Panc1 (cell line): Measurements from ENCODE around the gene NCAPD2. TPM values are rescaled to one million over a fixed set of nuclear protein-coding genes. Genes with fewer than 3 reads are reported as not detected.
A peak's percentile ranks its signal among the peaks of the same experiment; 100 is the strongest.

Experiments used
- ATAC-seq: fragments of 200-7000 bp; cut with Tn5 transposase; 2 replicates; pipeline ENCODE4 v1.9.1; 2020; ENCODE audit warnings: mild to moderate bottlenecking, moderate library complexity
- BruUV-seq: library from RNA; stranded (reverse); fragments of 400-500 nt; replicated peaks from 2 replicates; lab custom pipeline; 2021; lab: Mats Ljungman, UMichigan
- CTCF ChIA-PET: fragments of 300-600 bp; sonication (Branson Sonifier 250); formaldehyde crosslinking; loops from one replicate; lab custom pipeline; 2022; ENCODE audit warnings: antibody characterized with exemption; lab: Charles Lee
- POLR2A ChIA-PET: fragments of 300-600 bp; sonication (Branson Sonifier 250); formaldehyde crosslinking; loops from one replicate; lab custom pipeline; 2022; ENCODE audit warnings: antibody characterized with exemption; lab: Charles Lee
- DNase-seq: peaks from one replicate; pipeline ENCODE4 v3.0.0-alpha.2; 2010; ENCODE audit warnings: low read depth, low spot score
- H3K27ac ChIP-seq: 2 replicates; pipeline ENCODE4 v1.5.1; 2011; ENCODE audit warnings: mild to moderate bottlenecking, low read length, inconsistent platforms
- H3K27me3 ChIP-seq: fragments of 200-500 bp; sonication (Bioruptor generic); 2 replicates; pipeline ENCODE4 v1.6.0; 2014; ENCODE audit warnings: low read length, inconsistent platforms; ENCODE audit not compliant: control insufficient read depth, insufficient read depth
- H3K36me3 ChIP-seq: fragments of 200-500 bp; sonication (Bioruptor generic); 2 replicates; pipeline ENCODE4 v1.5.1; 2014; ENCODE audit warnings: inconsistent platforms, mild to moderate bottlenecking, low read length, moderate library complexity; ENCODE audit not compliant: control insufficient read depth, insufficient read depth
- H3K4me1 ChIP-seq: 2 replicates; pipeline ENCODE4 v1.5.1; 2011; ENCODE audit warnings: inconsistent platforms, mild to moderate bottlenecking, low read length, moderate library complexity; ENCODE audit not compliant: control insufficient read depth, insufficient read depth
- H3K4me3 ChIP-seq, 2 experiments: 2 replicates each; pipeline ENCODE4 v1.5.1; 2011 to 2012; ENCODE audit warnings: low read depth in 2 of 2, low read length in 2 of 2, mild to moderate bottlenecking in 2 of 2, inconsistent platforms in 1 of 2, moderate library complexity in 1 of 2
- H3K9me3 ChIP-seq: fragments of 200-500 bp; sonication (Bioruptor generic); 2 replicates; pipeline ENCODE4 v1.5.1; 2014; ENCODE audit warnings: low read depth, mild to moderate bottlenecking, inconsistent platforms, low read length, moderate library complexity; ENCODE audit not compliant: control insufficient read depth, insufficient read depth
- POLR2AphosphoS5 ChIP-seq: IDR thresholded peaks from 2 replicates; pipeline ENCODE4 v1.6.1; 2012; ENCODE audit warnings: mild to moderate bottlenecking, low read depth, low read length, moderate library complexity
- REST ChIP-seq, 2 experiments: IDR thresholded peaks; 2 replicates each; pipeline ENCODE4 v1.6.1; 2011 to 2012; ENCODE audit warnings: low read depth in 2 of 2, control low read depth in 1 of 2, low read length in 1 of 2, mild to moderate bottlenecking in 1 of 2, moderate library complexity in 1 of 2; ENCODE audit not compliant: insufficient read depth in 1 of 2
- SIN3A ChIP-seq: IDR thresholded peaks from 2 replicates; pipeline ENCODE4 v1.6.1; 2012; ENCODE audit warnings: low read depth, mild to moderate bottlenecking, low read length, moderate library complexity, borderline replicate concordance; ENCODE audit not compliant: insufficient read depth
- TCF7L2 ChIP-seq: IDR thresholded peaks from 2 replicates; pipeline ENCODE4 v1.6.1; 2011; ENCODE audit warnings: mild to moderate bottlenecking, low read depth, low read length, inconsistent platforms
- in situ Hi-C: cut with HindIII; loops from 2 replicates; pipeline ENCODE4 v1.10.0; 2016; ENCODE audit warnings: low sequenced_read_pairs, low pct_unique_long_range_greater_than_20kb
- intact Hi-C: fragments of 100-400 bp; cut with micrococcal nuclease; formaldehyde crosslinking; loops from one replicate; pipeline ENCODE4 v1.10.0; 2022; ENCODE audit not compliant: unreplicated experiment
- total RNA-seq: library from RNA; stranded (reverse); gene quantifications from one replicate; pipeline ENCODE4 v1.2.1, GENCODE V29; 2021; ENCODE audit not compliant: unreplicated experiment
- TF ChIP-seq, protein P1 (sequence below): fragments of 450-650 bp; IDR thresholded peaks from 2 replicates; pipeline ENCODE4 v1.5.1; 2017; ENCODE audit warnings: mild to moderate bottlenecking

The NCAPD2 gene
- total RNA-seq, 1 experiment from 2014 or later: 80.3 TPM

GRCh38 chr12:6547987-6548386 is 54.1 kb downstream of the NCAPD2 start:
- Histone ChIP-seq H3K4me1 (no peaks in the 10 kb centered on the region), H3K9me3 (no peaks in the 10 kb centered on the region), H3K27me3 (no peaks in the 10 kb centered on the region), H3K4me3 (no peak overlapping the region), H3K36me3 (no peaks in the 10 kb centered on the region), H3K27ac (no peak overlapping the region)
- POLR2A ChIA-PET: interaction anchor here (0.6 kb wide), 1 partner anchor 36 kb away, joined by 7 read pairs; no protein-coding TSS in a partner anchor
- TF ChIP-seq POLR2AphosphoS5: no peak
- TF ChIP-seq, protein P1, sequence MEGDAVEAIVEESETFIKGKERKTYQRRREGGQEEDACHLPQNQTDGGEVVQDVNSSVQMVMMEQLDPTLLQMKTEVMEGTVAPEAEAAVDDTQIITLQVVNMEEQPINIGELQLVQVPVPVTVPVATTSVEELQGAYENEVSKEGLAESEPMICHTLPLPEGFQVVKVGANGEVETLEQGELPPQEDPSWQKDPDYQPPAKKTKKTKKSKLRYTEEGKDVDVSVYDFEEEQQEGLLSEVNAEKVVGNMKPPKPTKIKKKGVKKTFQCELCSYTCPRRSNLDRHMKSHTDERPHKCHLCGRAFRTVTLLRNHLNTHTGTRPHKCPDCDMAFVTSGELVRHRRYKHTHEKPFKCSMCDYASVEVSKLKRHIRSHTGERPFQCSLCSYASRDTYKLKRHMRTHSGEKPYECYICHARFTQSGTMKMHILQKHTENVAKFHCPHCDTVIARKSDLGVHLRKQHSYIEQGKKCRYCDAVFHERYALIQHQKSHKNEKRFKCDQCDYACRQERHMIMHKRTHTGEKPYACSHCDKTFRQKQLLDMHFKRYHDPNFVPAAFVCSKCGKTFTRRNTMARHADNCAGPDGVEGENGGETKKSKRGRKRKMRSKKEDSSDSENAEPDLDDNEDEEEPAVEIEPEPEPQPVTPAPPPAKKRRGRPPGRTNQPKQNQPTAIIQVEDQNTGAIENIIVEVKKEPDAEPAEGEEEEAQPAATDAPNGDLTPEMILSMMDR: no peak
- no peak for DNase-seq
- in situ Hi-C loops: no loop called here
- 0 out of 2 replicates have a peak, but pooled peaks have one; percentile 36 for ATAC-seq
- BruUV-seq: no TSS peak
- CTCF ChIA-PET: no interaction called here
- intact Hi-C loops: no loop called here

DNA sequence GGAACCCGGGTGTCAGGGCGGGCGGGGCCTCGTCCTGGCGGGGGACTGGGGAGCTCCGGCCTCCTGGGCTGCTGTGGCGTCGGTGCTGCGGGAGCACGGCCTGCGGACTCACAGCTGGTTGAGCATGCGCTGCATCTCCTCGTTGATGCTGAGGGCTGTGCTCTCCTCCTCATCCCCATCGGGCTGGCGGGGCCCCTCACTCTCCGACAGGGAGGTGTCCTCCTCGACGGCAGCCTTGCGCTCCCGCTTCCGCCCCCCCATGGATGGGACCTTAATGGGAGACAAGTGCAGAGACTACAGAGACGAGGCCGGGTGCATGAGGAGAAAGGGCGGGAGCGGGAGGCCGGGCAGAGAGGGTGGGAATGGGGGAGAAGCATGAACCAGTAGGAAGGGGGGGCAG is 54.7 kb downstream of the NCAPD2 start:
- in situ Hi-C loops (no loop called here), intact Hi-C loops (no loop called here)
- Histone ChIP-seq H3K27me3 (no peaks in the 10 kb centered on the region), H3K36me3 (no peaks in the 10 kb centered on the region), H3K4me1 (no peaks in the 10 kb centered on the region), H3K27ac (no peak overlapping the region), H3K9me3 (no peaks in the 10 kb centered on the region), H3K4me3 (no peak overlapping the region)
- POLR2A ChIA-PET: no interaction called here
- BruUV-seq: no TSS peak
- TF ChIP-seq TCF7L2 (no peak), POLR2AphosphoS5 (no peak), REST (IDR thresholded peaks at IDR 0.05; ENCODE audit: insufficient read depth in 1 of 2, low read depth in 2 of 2, low read length in 1 of 2) (no peak), SIN3A (no peak)
- TF ChIP-seq, protein P1: no peak
- no peak for DNase-seq
- no peak for ATAC-seq
- CTCF ChIA-PET: no interaction called here
